Neural cell (in vitro differentiated cells): ENCODE results near the gene PAMR1. TPM values are rescaled to one million over a fixed set of nuclear protein-coding genes. Genes with fewer than 3 reads are reported as not detected.

Experiments used
- H2AFZ ChIP-seq: fragments of 200-600, 300-800 bp; sonication (generic), shearing (Covaris generic); 2 replicates; pipeline ENCODE4 v1.6.0; 2014; ENCODE audit warnings: low read depth, mild to moderate bottlenecking, antibody characterized with exemption, low read length, moderate library complexity
- H3F3A ChIP-seq: fragments of 200-600 bp; shearing (Covaris generic); 2 replicates; pipeline ENCODE4 v1.6.1; 2016; ENCODE audit warnings: mild to moderate bottlenecking, moderate library complexity, mixed read lengths, antibody characterized with exemption, low read length; ENCODE audit not compliant: insufficient read depth, poor library complexity, severe bottlenecking
- H3K27ac ChIP-seq: fragments of 200-600, 300-800 bp; sonication (generic), shearing (Covaris generic); 2 replicates; pipeline ENCODE4 v1.5.1; 2014; ENCODE audit warnings: mild to moderate bottlenecking, low read length, moderate library complexity
- H3K27me3 ChIP-seq: fragments of 300-800, 200-600 bp; sonication (generic), shearing (Covaris generic); 2 replicates; pipeline ENCODE4 v1.6.0; 2014; ENCODE audit warnings: mild to moderate bottlenecking, low read depth, low read length, moderate library complexity; ENCODE audit not compliant: insufficient read depth
- H3K36me3 ChIP-seq: fragments of 300-800, 200-600 bp; sonication (generic), shearing (Covaris generic); 2 replicates; pipeline ENCODE4 v1.5.1; 2014; ENCODE audit warnings: mild to moderate bottlenecking, antibody characterized with exemption, low read length, moderate library complexity; ENCODE audit not compliant: insufficient read depth
- H3K4me2 ChIP-seq: fragments of 300-800, 200-600 bp; sonication (generic), shearing (Covaris generic); 2 replicates; pipeline ENCODE4 v1.6.0; 2014; ENCODE audit warnings: mild to moderate bottlenecking, low read length
- H3K4me3 ChIP-seq: fragments of 300-800, 200-600 bp; sonication (generic), shearing (Covaris generic); 2 replicates; pipeline ENCODE4 v1.5.1; 2014; ENCODE audit warnings: mild to moderate bottlenecking, low read length, moderate library complexity
- H3K79me2 ChIP-seq: fragments of 200-600 bp; shearing (Covaris generic); replicated peaks from 2 replicates; pipeline ENCODE4 v1.6.0; 2014; ENCODE audit warnings: mild to moderate bottlenecking, low read length, moderate library complexity; ENCODE audit not compliant: insufficient read depth
- H3K9ac ChIP-seq: fragments of 300-800, 200-600 bp; sonication (generic), shearing (Covaris generic); 2 replicates; pipeline ENCODE4 v1.6.1; 2016; ENCODE audit warnings: mild to moderate bottlenecking, low read length, mixed read lengths
- H3K9me2 ChIP-seq: fragments of 200-600 bp; shearing (Covaris generic); 2 replicates; pipeline ENCODE4 v1.6.1; 2016; ENCODE audit warnings: mild to moderate bottlenecking, low read length, mixed read lengths; ENCODE audit not compliant: insufficient read depth
- H3K9me3 ChIP-seq: fragments of 200-600, 300-800 bp; sonication (generic), shearing (Covaris generic); 2 replicates; pipeline ENCODE4 v1.6.1; 2016; ENCODE audit warnings: mild to moderate bottlenecking, mixed run types, low read length, moderate library complexity, mixed read lengths
- H4K20me1 ChIP-seq: fragments of 200-600 bp; shearing (Covaris generic); 2 replicates; pipeline ENCODE4 v1.6.1; 2016; ENCODE audit warnings: mild to moderate bottlenecking, mixed run types; ENCODE audit not compliant: insufficient read depth
- CTCF ChIP-seq: fragments of 450-650 bp; IDR thresholded peaks from 2 replicates; pipeline ENCODE4 v1.5.1; 2014; ENCODE audit warnings: antibody characterized with exemption, mild to moderate bottlenecking, moderate library complexity; ENCODE audit not compliant: poor library complexity, severe bottlenecking
- EP300 ChIP-seq: fragments of 450-650 bp; conservative IDR thresholded peaks from 2 replicates; pipeline ENCODE4 v1.6.1; 2014; ENCODE audit warnings: antibody characterized with exemption, mild to moderate bottlenecking, moderate library complexity; ENCODE audit not compliant: poor library complexity, severe bottlenecking
- EZH2 ChIP-seq: fragments of 200-600, 300-800 bp; shearing (Covaris generic), sonication (generic); IDR thresholded peaks from 2 replicates; pipeline ENCODE4 v1.6.1; 2014; ENCODE audit warnings: antibody characterized with exemption, low read length, borderline replicate concordance, mild to moderate bottlenecking; ENCODE audit not compliant: insufficient read depth, poor library complexity, severe bottlenecking
- MXI1 ChIP-seq: fragments of 450-650 bp; conservative IDR thresholded peaks from 2 replicates; pipeline ENCODE4 v1.6.1; 2014; ENCODE audit warnings: antibody characterized with exemption, mild to moderate bottlenecking; ENCODE audit not compliant: poor library complexity, severe bottlenecking
- POLR2AphosphoS5 ChIP-seq: IDR thresholded peaks from 2 replicates; pipeline ENCODE4 v1.6.1; 2012
- RAD21 ChIP-seq: fragments of 450-650 bp; conservative IDR thresholded peaks from 2 replicates; pipeline ENCODE4 v1.6.1; 2014; ENCODE audit warnings: antibody characterized with exemption, mild to moderate bottlenecking, moderate library complexity
- REST ChIP-seq: IDR thresholded peaks from 2 replicates; pipeline ENCODE4 v1.6.1; 2012; ENCODE audit warnings: borderline replicate concordance
- SMC3 ChIP-seq: fragments of 450-650 bp; conservative IDR thresholded peaks from 2 replicates; pipeline ENCODE4 v1.6.1; 2014; ENCODE audit warnings: antibody characterized with exemption, mild to moderate bottlenecking, moderate library complexity; ENCODE audit not compliant: poor library complexity
- TAF1 ChIP-seq: IDR thresholded peaks from 2 replicates; pipeline ENCODE4 v1.6.1; 2012; ENCODE audit warnings: low read depth
- polyA plus RNA-seq: library from polyadenylated mRNA; depleted of rRNA; stranded (reverse); fragments of >200 nt; gene quantifications from 2 replicates; pipeline ENCODE4 v1.2.3, GENCODE V29; 2014

PAMR1 gene
- polyA plus RNA-seq, 1 donor from 2014 or later, result 0.48 TPM

- Histone ChIP-seq H3K36me3 (no peaks in the 10 kb centered on the region), H2AFZ (no peak overlapping the region), H3F3A (no peaks in the 10 kb centered on the region), H3K4me2 (no peak overlapping the region), H4K20me1 (no peaks in the 10 kb centered on the region), H3K9me3 (no peaks in the 10 kb centered on the region), H3K27me3 (no peaks in the 10 kb centered on the region), H3K9ac (no peak overlapping the region), H3K27ac (no peak overlapping the region), H3K9me2 (no peaks in the 10 kb centered on the region), H3K79me2 (no peaks in the 10 kb centered on the region), H3K4me3 (no peak overlapping the region)
- no peak for TF ChIP-seq POLR2AphosphoS5
- TF ChIP-seq CTCF, result no peak
- TF ChIP-seq EP300, result no peak
- no peak for TF ChIP-seq MXI1
- no peak for TF ChIP-seq TAF1
- no peak for TF ChIP-seq RAD21
- no peak for TF ChIP-seq REST
- TF ChIP-seq EZH2, result no peak
- TF ChIP-seq SMC3, result no peak
Measured at GRCh38 chr11:35550374-35551036, 25.1 kb upstream of the PAMR1 start.

GRCh38 chr11:35549787-35550186, 24.4 kb upstream of the PAMR1 start:
- Histone ChIP-seq H2AFZ (no peak overlapping the region), H3K9me2 (no peaks in the 10 kb centered on the region), H3K4me2 (no peak overlapping the region), H3K36me3 (no peaks in the 10 kb centered on the region), H3K27me3 (no peaks in the 10 kb centered on the region), H3K79me2 (no peaks in the 10 kb centered on the region), H4K20me1 (no peaks in the 10 kb centered on the region), H3K4me3 (no peak overlapping the region), H3K9me3 (no peaks in the 10 kb centered on the region), H3F3A (no peaks in the 10 kb centered on the region), H3K9ac (no peak overlapping the region), H3K27ac (no peak overlapping the region)
- no peak for TF ChIP-seq RAD21
- TF ChIP-seq EZH2, result no peak
- TF ChIP-seq SMC3, result no peak
- TF ChIP-seq CTCF, result no peak
